SW 1271 (cell line): ENCODE measurements around the gene KCNAB1.
"Not testable (repeated sequence)": the region's sequence is repeated elsewhere in the genome, so short reads cannot be mapped to it uniquely, and the experiment has no call there.

Experiments used
- DNase-seq, 2 experiments: peaks; one replicate each; lab custom pipeline; 2025; lab: John Stamatoyannopoulos, UW

The KCNAB1 gene

GRCh38 chr3:156271995-156272719, 151.8 kb downstream of the KCNAB1 start:
- DNase-seq = no peak

GRCh38 chr3:156273111-156273694, 152.8 kb downstream of the KCNAB1 start:
- DNase-seq = no peak

GRCh38 chr3:156274791-156275190, 154.4 kb downstream of the KCNAB1 start:
- no peak for DNase-seq

GRCh38 chr3:156284637-156285036, 164.3 kb downstream of the KCNAB1 start:
- not testable (repeated sequence) for DNase-seq

GRCh38 chr3:156285626-156286025, 165.2 kb downstream of the KCNAB1 start:
- DNase-seq = no peak

GRCh38 chr3:156290924-156291271, 170.5 kb downstream of the KCNAB1 start:
- no peak for DNase-seq

GRCh38 chr3:156291272-156292123, 171.1 kb downstream of the KCNAB1 start:
- no peak for DNase-seq

- no peak for DNase-seq
Measured at GRCh38 chr3:156293566-156293965, 173.2 kb downstream of the KCNAB1 start.

GRCh38 chr3:156297582-156297981, 177.2 kb downstream of the KCNAB1 start:
- no peak for DNase-seq

- DNase-seq = no peak
Measured at GRCh38 chr3:156298014-156298413, 177.6 kb downstream of the KCNAB1 start.

GRCh38 chr3:156298938-156299337, 178.6 kb downstream of the KCNAB1 start:
- DNase-seq = no peak

- DNase-seq = no peak
Measured at GRCh38 chr3:156299569-156299968, 179.2 kb downstream of the KCNAB1 start.

GRCh38 chr3:156300371-156300770, 180.0 kb downstream of the KCNAB1 start:
- no peak for DNase-seq

GRCh38 chr3:156300929-156301840, 180.8 kb downstream of the KCNAB1 start:
- no peak for DNase-seq

GRCh38 chr3:156303001-156303707, 182.8 kb downstream of the KCNAB1 start:
- no peak for DNase-seq

- no peak for DNase-seq
Measured at GRCh38 chr3:156304406-156304805, 184.0 kb downstream of the KCNAB1 start.

GRCh38 chr3:156305672-156306071, 185.3 kb downstream of the KCNAB1 start:
- DNase-seq = no peak

- no peak for DNase-seq
Measured at GRCh38 chr3:156307704-156308103, 187.3 kb downstream of the KCNAB1 start.

- DNase-seq = no peak
Measured at GRCh38 chr3:156311431-156311830, 191.1 kb downstream of the KCNAB1 start.

- DNase-seq = no peak
Measured at GRCh38 chr3:156311930-156312329, 191.6 kb downstream of the KCNAB1 start.

GRCh38 chr3:156316076-156316475, 195.7 kb downstream of the KCNAB1 start:
- no peak for DNase-seq
